CD4-positive, alpha-beta T cell treated with Interleukin-17A for 1 hour (primary cell): ENCODE data around the gene CACFD1.

Experiments
- DNase-seq: peaks from one replicate; pipeline ENCODE4 v3.0.0-alpha.2; 2020

The CACFD1 gene

GRCh38 chr9:133465984-133466383 lies 6.2 kb downstream of the CACFD1 start:
- DNase-seq: no peak

DNA sequence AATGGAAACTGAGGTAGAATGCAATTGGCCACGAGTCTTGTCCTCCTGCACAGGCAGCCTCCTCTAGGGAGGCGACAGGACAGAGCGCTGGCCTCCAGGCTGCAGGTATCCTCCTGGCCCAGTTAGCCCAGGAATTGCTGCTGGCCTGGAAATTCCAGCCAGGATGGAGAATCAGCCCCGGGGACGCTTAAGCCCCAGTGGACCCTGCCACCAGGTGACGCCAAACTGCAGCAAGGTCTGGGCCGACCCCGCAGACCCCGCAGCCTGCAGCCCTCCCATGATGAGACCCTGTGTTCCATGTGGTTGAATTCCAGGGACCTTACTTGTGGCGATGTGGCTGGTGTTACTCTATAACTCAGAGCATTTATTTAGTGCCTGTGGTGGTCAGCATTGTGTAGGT lies 7.3 kb downstream of the CACFD1 start:
- no peak for DNase-seq

GRCh38 chr9:133468374-133468773 lies 8.6 kb downstream of the CACFD1 start:
- no peak for DNase-seq

DNA sequence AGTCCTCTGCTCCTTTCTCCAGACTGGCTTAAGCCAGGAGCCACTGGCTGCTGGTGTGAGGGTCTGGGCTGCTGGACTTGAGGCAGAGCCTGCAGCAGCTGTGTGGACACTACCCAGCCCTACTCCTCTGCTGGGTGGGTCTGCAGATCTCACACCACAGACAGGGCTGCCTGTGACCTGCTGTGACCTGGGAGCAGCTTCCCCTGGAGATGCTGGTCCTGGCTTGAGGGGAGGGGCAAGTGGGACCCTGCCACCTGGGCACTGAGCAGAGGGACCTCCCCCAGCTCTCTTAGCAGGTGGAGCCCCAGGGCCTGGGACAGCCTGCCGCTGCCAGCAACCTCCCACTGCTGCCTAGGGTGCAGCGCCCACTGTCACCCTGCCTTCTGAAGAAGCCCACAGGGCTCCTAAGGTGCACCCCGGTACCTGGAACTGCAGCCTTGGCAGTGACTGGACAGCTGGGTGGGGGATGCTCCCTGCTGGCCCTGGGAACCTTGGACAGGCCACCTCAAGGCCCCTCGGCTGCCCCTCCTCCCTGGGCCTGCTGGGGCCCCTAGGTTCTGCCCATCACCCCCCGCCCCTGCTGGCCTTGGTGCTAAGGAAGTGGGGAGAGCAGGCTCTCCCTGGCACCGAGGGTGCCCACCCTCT lies 9.1 kb downstream of the CACFD1 start:
- DNase-seq: no peak

DNA sequence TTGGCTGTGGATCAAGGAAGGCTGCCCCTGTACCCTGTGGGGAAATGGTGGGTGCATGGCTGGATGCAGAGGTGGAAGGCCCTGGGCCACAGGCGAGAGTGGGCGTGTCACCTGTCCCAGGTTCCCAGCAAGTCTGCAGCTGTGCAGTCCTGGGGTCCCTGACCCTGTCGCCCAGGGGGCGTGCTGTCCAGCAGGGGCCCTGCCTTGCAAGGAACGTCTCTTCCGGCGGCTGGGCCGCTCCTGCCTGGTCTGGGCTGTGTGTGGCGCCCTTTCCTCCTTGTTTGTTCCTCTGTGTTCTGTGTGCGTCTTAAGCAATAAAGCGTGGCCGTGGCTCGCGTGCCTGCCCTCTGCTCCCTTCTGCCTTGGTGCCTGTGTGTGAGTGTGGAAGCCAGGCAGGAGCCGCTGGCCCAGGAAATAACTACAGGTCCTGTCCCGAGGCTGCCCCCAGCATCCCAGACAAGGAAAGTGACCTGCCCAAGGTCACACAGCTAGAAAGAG lies 10.7 kb downstream of the CACFD1 start:
- DNase-seq: no peak

- DNase-seq: no peak
Observed at GRCh38 chr9:133470988-133471387, 11.2 kb downstream of the CACFD1 start.

DNA sequence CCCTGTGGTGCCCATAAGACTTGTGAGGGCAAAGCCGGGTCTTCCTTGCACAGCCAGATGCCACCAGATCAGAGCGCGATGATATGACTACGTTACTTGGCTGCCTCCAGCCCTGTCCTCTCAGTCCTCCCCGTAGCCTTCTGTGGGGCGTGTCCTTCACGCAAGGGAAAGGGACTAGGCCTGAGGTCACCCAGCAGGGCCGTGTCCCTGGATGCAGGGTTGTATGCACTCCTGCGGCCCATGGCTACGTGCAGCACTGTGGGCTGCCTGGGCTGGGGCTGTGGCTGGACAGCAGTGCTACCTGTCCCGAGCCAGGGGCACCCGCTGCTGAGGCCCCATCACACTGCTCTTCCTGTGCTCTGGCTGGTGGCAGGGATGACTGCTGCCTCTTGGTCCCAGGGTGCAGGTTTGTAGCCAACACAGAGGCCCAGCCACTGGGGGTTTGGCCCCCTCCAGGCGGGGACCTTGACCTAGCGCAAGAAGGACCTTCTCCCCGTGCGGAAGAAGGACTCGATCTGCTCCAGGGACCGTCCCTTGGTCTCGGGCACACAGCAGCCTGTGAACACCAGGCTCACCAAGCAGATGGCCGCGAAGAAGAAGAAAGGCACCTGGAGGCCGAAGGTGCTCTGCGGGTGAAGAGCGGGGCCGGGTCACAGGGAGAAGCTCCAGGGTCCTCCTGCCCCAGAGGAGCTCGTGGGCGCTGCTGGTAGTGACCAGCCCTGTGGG lies 11.9 kb downstream of the CACFD1 start:
- no peak for DNase-seq

DNA sequence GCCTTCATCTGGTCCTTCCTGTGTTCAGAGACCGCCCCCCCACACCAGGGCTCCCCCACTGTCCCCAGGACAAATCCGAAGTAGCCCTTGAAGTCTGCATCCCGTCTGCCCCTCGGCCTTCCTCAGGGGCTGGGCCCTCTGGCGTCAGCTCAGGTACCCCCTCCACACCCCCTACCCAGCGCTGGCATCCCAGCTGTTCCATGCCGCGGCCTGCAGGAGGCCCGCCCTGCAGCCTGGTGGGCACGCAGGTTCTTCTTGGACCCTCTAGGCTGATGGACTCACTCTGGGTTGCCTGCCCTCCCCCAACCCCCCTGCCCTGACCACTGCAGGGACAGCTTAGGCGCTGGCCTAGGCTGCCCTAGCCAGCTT lies 12.5 kb downstream of the CACFD1 start:
- no peak for DNase-seq

DNA sequence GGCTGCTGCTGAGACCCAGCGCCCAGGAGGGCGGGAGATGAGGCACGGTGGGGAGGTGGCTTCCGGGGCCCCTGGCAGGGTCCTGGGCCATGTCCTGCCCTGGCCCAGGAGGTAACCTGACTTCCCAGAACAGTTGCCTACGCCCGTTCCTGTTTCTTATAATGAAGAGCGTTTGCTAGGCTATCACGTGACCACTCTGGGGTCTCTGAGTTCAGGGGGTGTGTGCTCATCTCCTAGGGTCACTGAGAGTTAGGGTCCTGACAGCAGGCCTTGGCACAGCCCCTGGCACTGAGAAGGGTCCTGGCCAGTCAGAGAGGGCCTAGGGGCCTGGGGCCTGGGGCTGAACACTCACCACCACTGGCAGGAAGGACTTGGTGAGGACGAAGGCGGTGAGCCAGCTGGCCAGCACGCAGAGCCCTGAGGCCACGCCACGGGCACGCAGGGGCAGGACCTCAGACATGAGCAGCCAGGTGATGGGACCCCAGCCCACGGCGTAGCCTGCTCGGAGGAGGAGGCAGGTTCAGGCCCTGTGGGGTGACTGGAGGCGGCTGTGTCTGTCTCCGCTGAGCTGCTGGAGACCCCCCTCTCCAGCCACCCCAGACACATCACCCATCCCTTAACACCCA lies 13.1 kb downstream of the CACFD1 start:
- DNase-seq: no peak

GRCh38 chr9:133473743-133474142 lies 14.0 kb downstream of the CACFD1 start:
- no peak for DNase-seq

DNA sequence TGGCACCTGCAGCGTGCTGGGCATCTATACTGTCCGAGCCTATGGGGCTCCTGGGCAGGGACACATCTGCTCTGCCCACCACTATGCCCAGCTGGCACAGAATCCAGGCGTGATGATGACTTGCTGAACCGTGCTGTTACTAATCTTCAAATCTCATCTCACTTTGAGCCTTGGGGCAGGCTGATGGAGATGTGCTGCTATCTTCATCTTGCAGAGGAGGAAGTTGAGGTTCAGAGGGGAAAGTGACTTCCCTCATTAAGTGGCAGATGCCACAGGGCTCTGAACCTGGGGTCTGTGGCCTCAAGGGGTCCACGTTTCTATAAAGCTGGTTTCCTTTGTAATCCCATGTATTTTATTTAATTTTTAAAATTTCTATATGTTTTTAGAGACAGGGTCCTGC lies 14.4 kb downstream of the CACFD1 start:
- DNase-seq: no peak

- no peak for DNase-seq
Observed at GRCh38 chr9:133474853-133475252, 15.1 kb downstream of the CACFD1 start.

DNA sequence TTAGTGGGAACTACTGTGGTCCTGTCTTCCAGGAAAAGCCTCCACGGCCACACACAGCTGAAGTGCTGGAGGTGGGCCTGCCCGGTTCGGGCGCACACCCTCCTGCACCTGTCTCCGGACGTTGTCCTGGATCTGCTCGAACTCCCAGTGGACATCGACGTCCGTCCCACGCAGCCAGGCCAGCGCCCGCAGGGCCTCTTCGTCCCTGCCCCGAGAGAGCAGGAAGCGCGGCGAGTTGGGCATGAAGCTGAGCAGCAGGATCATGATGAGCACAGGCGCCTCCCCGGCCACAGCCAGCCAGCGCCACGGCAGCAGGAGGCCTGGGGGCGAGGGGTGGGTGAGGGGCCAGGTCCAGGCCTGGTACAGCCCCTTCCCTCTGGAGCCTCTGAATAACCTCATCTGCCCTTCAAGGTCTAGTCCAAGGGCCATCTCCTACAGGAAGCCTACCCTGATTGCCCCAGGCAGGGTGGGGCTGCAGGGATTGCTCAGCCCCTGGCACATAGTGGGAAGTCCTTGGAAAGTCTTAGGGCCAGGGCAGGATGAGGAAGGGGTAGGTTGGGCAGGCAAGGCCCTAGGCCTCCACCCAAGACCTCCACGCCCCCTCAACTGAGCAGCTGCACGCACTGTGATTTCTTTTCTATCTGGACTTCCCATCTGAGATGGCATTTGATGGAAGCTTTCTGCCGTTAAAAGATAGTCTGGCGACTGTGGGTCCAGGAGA lies 15.7 kb downstream of the CACFD1 start:
- DNase-seq: no peak

DNA sequence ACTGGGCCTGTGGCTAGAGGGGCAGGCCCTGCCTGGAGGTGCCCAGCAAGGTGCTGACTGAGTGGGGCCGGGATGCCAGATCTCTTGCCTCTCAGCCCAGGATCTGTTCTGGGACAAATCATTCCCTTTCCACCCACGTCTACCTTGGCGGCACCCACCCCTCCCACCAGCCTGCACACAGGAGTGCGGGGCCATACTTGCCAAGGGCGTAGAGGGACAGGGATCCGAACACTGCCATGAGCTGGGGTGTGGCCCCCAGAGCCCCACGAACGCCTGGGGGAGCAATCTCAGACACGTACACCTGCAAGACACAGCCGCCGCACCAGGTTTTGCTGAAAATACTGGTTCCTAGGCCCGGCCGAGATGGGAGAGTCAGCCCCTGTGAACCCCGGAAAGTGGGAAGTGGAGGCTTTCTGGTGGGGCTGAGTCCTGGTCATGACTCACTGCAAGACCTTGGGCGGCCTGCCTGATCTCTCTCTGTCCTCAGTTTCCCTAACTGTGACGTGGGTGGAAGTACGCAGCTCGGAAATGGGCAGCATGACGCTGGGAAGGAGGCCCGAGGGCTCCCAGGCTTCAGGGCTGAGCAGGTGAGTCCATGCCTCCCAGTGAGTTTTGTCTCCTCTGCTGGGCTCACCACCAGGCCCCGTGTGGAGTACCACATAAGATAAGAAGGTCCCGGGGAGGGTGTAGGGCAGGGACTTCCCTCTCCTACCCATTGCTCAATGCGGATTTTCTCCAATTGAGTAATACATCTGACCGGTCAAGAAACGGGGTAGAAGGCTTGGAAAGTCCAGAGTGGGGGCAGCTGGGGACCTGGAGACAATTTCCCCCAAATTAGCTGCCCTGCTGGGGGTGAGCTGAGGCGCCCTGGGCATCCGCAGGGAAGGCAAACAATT lies 16.5 kb downstream of the CACFD1 start:
- DNase-seq: no peak

GRCh38 chr9:133476941-133477340 lies 17.2 kb downstream of the CACFD1 start:
- no peak for DNase-seq

DNA sequence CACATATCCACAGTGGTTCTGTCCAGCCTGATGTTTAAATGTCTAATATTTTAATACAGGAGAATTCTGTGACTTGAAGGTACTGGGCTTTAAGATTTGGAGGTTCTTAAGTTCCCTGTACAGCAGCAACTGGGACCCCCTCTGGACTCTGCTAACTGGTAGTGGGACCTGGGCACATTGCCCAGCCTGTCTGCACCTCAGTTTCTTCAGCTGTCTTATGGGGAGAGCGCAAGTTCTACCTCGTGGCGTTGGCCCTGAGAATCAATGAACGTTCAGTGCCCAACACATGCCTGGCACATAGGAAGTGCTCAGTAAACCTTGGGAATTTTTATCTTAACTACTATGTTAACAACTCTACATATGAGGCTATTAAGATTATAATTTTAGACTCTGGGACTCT lies 17.7 kb downstream of the CACFD1 start:
- DNase-seq: no peak

- DNase-seq: peak; percentile 16
Observed at GRCh38 chr9:133477992-133478850, 18.4 kb downstream of the CACFD1 start.

- peak; percentile 84 for DNase-seq
Observed at GRCh38 chr9:133478851-133479711, 19.3 kb downstream of the CACFD1 start, which contains the start of gene SLC2A6. Gene SLC2A6 (minus strand): TSS chr9:133479099. CDS start chr9:133479059, 40 bp downstream.

DNA sequence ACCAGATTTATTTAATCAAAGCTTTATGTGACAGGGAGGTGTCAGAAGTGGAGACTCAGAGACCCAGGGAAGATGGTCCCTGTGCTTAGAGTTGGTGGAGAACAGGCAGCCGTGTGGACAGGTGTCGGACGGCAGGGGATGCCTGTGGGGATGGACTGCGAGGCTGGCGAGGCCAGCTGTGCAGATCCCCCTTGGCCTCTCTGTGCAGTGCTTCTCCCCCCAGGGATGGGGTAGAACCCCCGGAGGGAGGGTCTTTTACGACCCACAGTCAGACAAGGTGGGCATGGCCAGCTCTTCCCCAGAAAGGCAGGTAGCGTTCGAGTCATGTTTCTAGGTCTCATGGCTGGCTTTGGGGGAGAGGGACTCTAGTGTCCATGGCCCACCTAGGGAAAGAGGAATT lies 23.8 kb downstream of the CACFD1 start:
- no peak for DNase-seq
